Left cardiac atrium (tissue), 4 donors: ENCODE data around the gene GBX1. TPM values are rescaled to one million over a fixed set of nuclear protein-coding genes. Genes with fewer than 3 reads are reported as not detected.

ENCODE experiments used
- ATAC-seq, 2 donors: fragments of 200-7000 bp; cut with Tn5 transposase; one replicate each; pipeline ENCODE4 v1.9.1; 2020; ENCODE audit warnings: mild to moderate bottlenecking in 2 of 2, moderate library complexity in 2 of 2
- DNase-seq: peaks from one replicate; pipeline ENCODE4 v3.0.0-alpha.2; 2020
- intact Hi-C, 2 donors: fragments of 100-400 bp; cut with DNase I; formaldehyde crosslinking; loops; one replicate each; pipeline versions ENCODE4 v1.14.1 to v1.15.1; 2022 to 2023
- total RNA-seq, 2 donors: library from RNA; stranded (reverse); fragmentation: NEBNext Ultra II Directional; extraction: Animal tissue kit (Norgen Biotek cat#: 25700); gene quantifications; one replicate each; pipeline ENCODE4 v1.2.1, GENCODE V29; 2021
- donor health status: DM: no; HTN: yes; CAD: no.
- donor health status: DM: no; HTN: yes; CAD: no; lungs with severe emphysema.
- donor health status: DM: yes; HTN: yes; CAD: no.
- donor health status: Dilated cardiomyopathy.

The GBX1 gene
- total RNA-seq, 2 donors from 2014 or later, result 0.56 TPM; not detected in 1

- ATAC-seq (no peak), DNase-seq (no peak)
- intact Hi-C loops, result no loop called here
Observed at GRCh38 chr7:151195616-151196450, 28.3 kb upstream of the GBX1 start.

- intact Hi-C loops, result no loop called here
- DNase-seq (no peak), ATAC-seq (no peak)
Observed at GRCh38 chr7:151194188-151194587, 26.7 kb upstream of the GBX1 start.

GRCh38 chr7:151193203-151193978 lies 25.9 kb upstream of the GBX1 start:
- DNase-seq (no peak), ATAC-seq (no peak)
- intact Hi-C loops, result no loop called here

DNA sequence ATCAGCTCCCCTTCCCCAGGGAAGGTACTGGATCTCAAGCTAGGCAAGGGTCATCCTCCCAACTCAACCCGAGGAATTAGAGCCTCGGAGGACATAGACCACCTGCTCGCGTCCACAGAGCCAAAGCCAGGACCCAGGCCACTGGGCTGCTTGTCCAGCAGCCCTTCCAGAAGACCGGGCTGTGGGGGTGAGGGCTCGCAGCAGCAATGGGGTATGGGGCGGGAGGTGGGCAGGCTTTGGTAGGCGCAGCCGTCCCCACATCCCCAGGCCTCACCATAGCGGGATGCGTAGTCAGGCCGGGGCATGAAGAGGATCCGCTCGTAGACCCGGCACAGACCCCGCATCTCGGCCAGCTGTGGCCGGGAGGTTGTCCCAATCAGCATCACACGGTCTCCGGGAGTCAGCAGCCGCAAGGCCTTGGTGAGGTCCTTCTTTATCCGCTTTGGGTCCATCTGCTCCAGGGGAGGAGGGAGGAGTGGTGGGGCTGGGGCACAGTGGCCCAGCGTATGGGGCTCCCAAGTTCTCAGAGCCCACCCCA lies 24.6 kb upstream of the GBX1 start:
- ATAC-seq, result no peak
- DNase-seq, result no peak
- intact Hi-C loops, result no loop called here

DNA sequence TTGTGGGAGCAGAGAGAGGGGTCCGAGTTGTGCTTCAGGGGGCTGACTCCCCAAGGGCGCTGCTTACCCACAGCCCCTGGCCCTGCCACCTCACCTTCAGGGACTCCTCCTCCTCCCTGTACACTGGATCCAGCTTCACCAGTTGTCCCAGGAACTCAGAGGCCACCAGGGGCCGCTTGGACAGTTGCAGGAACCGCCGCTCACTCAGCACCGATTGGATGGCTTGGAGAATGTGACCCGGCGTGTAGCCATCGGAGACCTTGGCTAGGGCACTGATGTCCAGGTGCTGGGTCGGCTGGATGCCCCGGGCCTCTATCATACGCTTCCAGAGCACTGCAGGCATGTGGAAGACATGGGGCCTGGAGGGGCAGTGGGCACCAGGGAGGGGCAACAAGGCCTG lies 24.1 kb upstream of the GBX1 start:
- intact Hi-C loops, result no loop called here
- no peak for DNase-seq
- no peak for ATAC-seq

GRCh38 chr7:151189038-151189437 lies 21.5 kb upstream of the GBX1 start:
- no peak for DNase-seq
- intact Hi-C loops, result no loop called here
- no peak for ATAC-seq

GRCh38 chr7:151188252-151188542 lies 20.7 kb upstream of the GBX1 start:
- DNase-seq (no peak), ATAC-seq (peak in 1 of 2 donors; percentile 2)
- intact Hi-C loops, result no loop called here

- DNase-seq (no peak), ATAC-seq (peak; percentile 79 to 81)
- intact Hi-C loops, result no loop called here
Observed at GRCh38 chr7:151187409-151188251, 20.1 kb upstream of the GBX1 start.

GRCh38 chr7:151186640-151187408 lies 19.3 kb upstream of the GBX1 start, which contains the start of gene ASB10:
Gene ASB10, minus strand, starts transcription at chr7:151187250. Its CDS starts 120 bp downstream, at chr7:151187130.
- DNase-seq, result no peak
- ATAC-seq, result peak; percentile 66 to 74
- intact Hi-C loops, result no loop called here

DNA sequence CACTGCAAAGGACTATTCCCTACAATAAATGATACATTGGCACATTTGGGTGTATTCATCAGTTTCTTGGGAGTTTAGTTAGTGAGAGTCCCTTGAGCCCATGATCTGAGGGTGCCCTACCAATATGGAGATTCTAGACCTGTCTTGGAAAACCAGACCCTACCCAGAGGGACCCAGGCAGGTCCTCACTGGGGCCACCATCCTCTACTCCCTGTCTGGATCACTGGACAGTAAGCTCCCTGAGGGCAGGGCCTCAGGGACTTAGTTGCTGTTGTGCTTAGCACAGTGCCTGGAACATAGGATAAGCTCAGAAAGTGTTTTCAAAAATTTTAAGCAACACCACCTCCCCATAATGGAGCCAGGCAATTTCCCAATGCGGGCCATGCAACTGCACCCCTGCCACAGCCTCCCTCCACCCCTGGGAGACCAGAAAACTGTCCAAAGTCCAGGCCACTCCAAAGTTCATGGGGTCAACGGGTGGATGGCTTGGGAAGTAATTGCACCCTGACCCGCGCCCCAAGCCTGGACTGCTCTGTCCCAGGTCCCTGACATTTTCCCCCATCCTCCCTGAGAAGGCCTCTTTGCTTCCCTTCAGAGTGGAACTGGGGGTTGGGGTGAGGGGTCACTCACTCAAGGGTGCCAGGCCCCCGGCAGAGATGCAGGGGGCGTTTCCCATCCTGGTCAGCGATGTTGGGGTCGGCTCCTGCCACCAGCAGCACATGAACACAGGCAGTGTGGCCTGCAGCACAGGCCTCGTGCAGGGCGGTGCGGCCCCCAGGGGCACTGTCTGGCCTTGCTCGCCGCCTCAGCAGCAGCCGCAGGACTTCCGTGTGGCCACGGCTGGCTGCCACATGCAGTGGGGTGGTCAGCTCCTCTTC lies 18.5 kb upstream of the GBX1 start:
- ATAC-seq (peak; percentile 12 to 31), DNase-seq (no peak)
- intact Hi-C loops, result no loop called here

DNA sequence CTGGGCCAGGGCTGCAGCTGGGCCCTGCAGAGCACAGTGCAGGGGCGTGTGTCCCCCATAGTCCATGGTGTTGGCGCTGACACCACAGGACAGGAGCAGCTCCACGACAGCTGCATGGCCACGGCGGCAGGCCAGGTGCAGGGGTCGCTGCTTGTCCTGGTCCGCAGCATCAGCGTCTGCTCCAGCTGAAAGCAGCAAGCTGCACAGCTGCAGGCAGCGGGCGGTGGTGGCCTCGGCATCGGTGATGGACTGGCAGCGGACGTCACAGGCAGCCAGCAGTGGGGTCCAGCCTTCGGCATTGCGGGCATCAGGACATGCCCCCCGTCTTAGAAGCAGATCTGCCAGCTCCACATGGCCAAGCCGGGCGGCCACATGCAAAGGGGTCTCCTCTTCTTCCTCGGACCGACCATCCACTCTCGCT lies 13.5 kb upstream of the GBX1 start:
- intact Hi-C loops, result no loop called here
- DNase-seq, result no peak
- no peak for ATAC-seq

DNA sequence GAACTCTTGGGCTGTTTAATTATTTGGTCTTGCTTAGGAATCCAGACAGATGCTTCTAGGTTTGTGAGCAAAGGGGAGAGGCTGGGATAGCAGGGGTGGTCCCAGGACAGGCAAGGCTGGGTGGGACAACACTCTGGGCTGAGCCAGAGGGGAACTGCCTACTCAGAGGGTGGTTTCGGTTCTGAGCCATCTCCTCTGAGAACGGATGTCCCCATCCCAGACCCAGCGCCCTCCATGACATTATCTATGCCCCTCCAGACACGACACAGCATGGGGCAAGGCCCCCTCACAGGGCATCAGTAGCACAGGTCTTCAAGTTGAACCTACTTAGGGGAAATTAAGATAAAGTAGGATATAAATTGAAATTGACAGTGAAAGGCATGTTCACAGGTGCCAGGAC lies 12.5 kb upstream of the GBX1 start:
- DNase-seq, result no peak
- intact Hi-C loops, result no loop called here
- ATAC-seq, result no peak

DNA sequence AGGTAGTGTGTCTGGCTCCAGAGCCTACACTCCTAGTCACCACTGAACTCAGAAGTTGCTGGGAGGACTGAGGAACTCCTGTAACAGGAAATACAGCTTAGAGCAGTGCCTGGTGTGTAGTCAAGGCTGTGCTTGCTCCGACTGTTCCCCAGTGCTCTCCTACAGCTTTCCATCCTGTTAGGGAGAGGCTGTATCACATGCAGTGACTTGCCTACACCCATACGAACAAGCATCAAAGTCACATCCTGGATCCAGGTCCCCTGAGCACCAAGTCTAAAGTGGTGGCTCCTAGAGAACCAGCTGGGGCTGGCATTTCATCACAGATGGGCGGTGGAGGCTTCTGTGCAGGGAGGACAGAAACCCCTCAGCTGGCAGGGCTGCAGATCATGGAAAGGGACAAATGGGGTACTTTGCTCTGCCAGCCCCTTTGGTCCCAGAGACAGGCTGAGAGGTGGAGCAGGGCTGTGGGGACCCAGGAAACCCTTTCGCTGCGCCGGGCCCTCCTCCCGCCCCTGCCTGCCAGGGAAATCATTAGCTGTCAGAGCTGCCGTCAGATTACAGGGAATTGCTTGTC lies 11.9 kb upstream of the GBX1 start:
- DNase-seq (no peak), ATAC-seq (no peak)
- intact Hi-C loops, result no loop called here

DNA sequence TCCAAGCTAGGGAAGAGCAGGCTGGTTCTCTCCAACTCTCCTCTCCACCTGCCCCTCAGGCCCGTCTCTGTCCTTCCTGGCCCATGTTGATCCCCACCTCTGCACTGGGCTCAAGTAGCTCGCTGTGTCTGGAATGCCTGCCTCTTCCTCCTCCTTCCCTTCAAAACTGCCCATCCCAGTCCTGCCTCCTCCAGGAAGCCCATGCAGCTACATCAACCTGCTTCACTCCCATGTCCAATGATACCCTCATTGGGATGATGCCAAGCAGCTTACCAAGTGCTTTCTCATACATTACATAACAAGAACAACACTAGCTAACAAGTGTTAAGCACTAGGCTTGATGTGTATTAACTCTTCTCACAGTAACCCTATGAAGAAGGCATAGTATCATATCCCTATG lies 11.3 kb upstream of the GBX1 start:
- DNase-seq (no peak), ATAC-seq (no peak)
- intact Hi-C loops, result no loop called here

- no peak for DNase-seq
- ATAC-seq, result no peak
- intact Hi-C loops, result no loop called here
Observed at GRCh38 chr7:151178236-151178635, 10.7 kb upstream of the GBX1 start.

DNA sequence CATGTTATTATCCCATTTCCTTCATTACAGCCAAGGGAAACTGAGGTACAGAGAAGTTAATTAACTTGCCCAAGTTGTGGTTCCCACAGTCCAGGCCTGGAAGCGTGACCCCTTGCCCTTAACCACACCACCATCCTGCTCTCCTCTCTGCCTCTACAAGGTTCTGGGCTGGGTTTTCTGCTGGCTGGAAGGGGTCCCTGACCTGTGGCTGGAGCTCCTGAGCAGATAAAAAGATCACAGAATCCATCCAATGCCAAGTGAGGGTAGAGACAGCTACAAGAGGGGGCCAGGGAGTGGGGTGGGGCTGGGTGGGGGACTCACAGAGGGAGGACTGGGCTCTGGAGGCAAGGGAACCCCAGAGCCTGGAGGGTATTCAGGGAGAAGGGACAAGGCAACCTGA lies 9.8 kb upstream of the GBX1 start:
- ATAC-seq (no peak), DNase-seq (no peak)
- intact Hi-C loops, result no loop called here

DNA sequence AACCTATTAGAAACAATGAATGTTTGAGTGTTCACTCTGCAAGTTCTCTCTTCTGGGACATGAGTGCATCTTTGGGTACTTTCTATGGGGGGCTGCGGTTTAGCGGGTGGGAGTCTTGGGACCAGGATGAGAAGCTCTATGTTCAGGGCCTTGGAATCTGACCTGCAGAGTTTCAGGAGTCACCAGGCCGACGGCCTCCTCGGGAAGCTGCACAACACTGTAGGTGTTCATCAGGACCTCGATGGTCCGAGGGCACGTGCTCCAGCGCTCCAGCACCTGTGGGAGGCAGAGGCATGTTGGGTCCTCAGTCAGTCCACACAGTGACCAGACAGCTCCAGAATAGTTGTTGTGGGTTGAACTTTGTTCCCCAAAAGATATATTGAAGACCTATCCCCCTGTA lies 8.9 kb upstream of the GBX1 start:
- ATAC-seq (no peak), DNase-seq (no peak)
- intact Hi-C loops, result no loop called here
